Astrocyte (in vitro differentiated cells and primary cell): ENCODE data around the gene RHBG. TPM values are rescaled to one million over a fixed set of nuclear protein-coding genes. Genes with fewer than 3 reads are reported as not detected.
"Not testable (repeated sequence)": the region's sequence is repeated elsewhere in the genome, so short reads cannot be mapped to it uniquely, and the experiment has no call there.

Experiments used
- DNase-seq: peaks from one replicate; pipeline ENCODE4 v3.0.0-alpha.2; 2010; ENCODE audit warnings: low read depth
- FAIRE-seq: peaks from 2 replicates; lab custom pipeline; 2011; peaks lifted over from hg19 to GRCh38; lab: Jason Lieb, UNC
- H2AFZ ChIP-seq: 2 replicates; pipeline ENCODE4 v1.6.0; 2012; ENCODE audit warnings: low read depth, low read length, inconsistent platforms
- H3K27ac ChIP-seq: 2 replicates; pipeline ENCODE4 v1.5.1; 2011; ENCODE audit warnings: low read depth, low read length, inconsistent platforms
- H3K27me3 ChIP-seq: 2 replicates; pipeline ENCODE4 v1.6.0; 2011; ENCODE audit warnings: low read length, inconsistent platforms; ENCODE audit not compliant: insufficient read depth
- H3K36me3 ChIP-seq: 2 replicates; pipeline ENCODE4 v1.5.1; 2011; ENCODE audit warnings: low read length, inconsistent platforms; ENCODE audit not compliant: insufficient read depth
- H3K4me1 ChIP-seq: 2 replicates; pipeline ENCODE4 v1.5.1; 2011; ENCODE audit warnings: low read length, inconsistent platforms; ENCODE audit not compliant: insufficient read depth
- H3K4me2 ChIP-seq: 2 replicates; pipeline ENCODE4 v1.6.0; 2012; ENCODE audit warnings: low read length, inconsistent platforms
- H3K4me3 ChIP-seq: 2 replicates; pipeline ENCODE4 v1.5.1; 2011; ENCODE audit warnings: low read depth, mild to moderate bottlenecking, low read length, inconsistent platforms; ENCODE audit not compliant: insufficient read depth
- H3K79me2 ChIP-seq: 2 replicates; pipeline ENCODE4 v1.6.0; 2012; ENCODE audit warnings: mild to moderate bottlenecking, low read length, inconsistent platforms; ENCODE audit not compliant: insufficient read depth
- H3K9ac ChIP-seq: 2 replicates; pipeline ENCODE4 v1.6.0; 2012; ENCODE audit warnings: mild to moderate bottlenecking, low read length, inconsistent platforms
- H3K9me3 ChIP-seq: 2 replicates; pipeline ENCODE4 v1.5.1; 2012; ENCODE audit warnings: low read depth, mild to moderate bottlenecking, low read length, inconsistent platforms; ENCODE audit not compliant: insufficient read depth
- H4K20me1 ChIP-seq: 2 replicates; pipeline ENCODE4 v1.6.0; 2012; ENCODE audit warnings: low read length, inconsistent platforms; ENCODE audit not compliant: insufficient read depth
- H3K27ac Mint-ChIP-seq: one replicate; pipeline ENCODE4 v1.8.0; 2021; ENCODE audit warnings: mild to moderate bottlenecking, mixed read lengths; ENCODE audit not compliant: unreplicated experiment
- H3K27me3 Mint-ChIP-seq: one replicate; pipeline ENCODE4 v1.8.0; 2021; ENCODE audit warnings: low read depth, mixed read lengths; ENCODE audit not compliant: unreplicated experiment
- H3K36me3 Mint-ChIP-seq: one replicate; pipeline ENCODE4 v1.8.0; 2021; ENCODE audit warnings: low read depth, mixed read lengths; ENCODE audit not compliant: unreplicated experiment
- H3K4me1 Mint-ChIP-seq: one replicate; pipeline ENCODE4 v1.8.0; 2021; ENCODE audit warnings: low read depth, mixed read lengths; ENCODE audit not compliant: unreplicated experiment
- H3K4me3 Mint-ChIP-seq: one replicate; pipeline ENCODE4 v1.8.0; 2021; ENCODE audit warnings: mild to moderate bottlenecking, moderate library complexity, mixed read lengths; ENCODE audit not compliant: unreplicated experiment
- H3K9me3 Mint-ChIP-seq: one replicate; pipeline ENCODE4 v1.8.0; 2021; ENCODE audit warnings: mild to moderate bottlenecking, mixed read lengths; ENCODE audit not compliant: unreplicated experiment
- EZH2 ChIP-seq: IDR thresholded peaks from 2 replicates; pipeline ENCODE4 v1.6.1; 2012; ENCODE audit warnings: mild to moderate bottlenecking, low read length, inconsistent platforms; ENCODE audit not compliant: insufficient read depth
- total RNA-seq: library from RNA; stranded (reverse); gene quantifications from 2 replicates; pipeline ENCODE4 v1.2.1, GENCODE V29; 2021
- TF ChIP-seq, protein P1 (sequence below): IDR thresholded peaks from 2 replicates; pipeline ENCODE4 v1.5.1; 2011; ENCODE audit warnings: low read depth, mild to moderate bottlenecking, inconsistent platforms, low read length, moderate library complexity; ENCODE audit not compliant: insufficient read depth

Gene RHBG
- total RNA-seq, 1 donor from 2014 or later = not detected

GRCh38 chr1:156347331-156347730 lies 21.7 kb upstream of the RHBG start:
- no peaks in the 10 kb centered on the region for H3K36me3 Mint-ChIP-seq
- H3K79me2 ChIP-seq = no peaks in the 10 kb centered on the region
- H3K4me1 Mint-ChIP-seq = peaks cover 3% of the 10 kb centered on the region
- FAIRE-seq (no peak), DNase-seq (peak; percentile 48)
- no peak overlapping the region for H3K27ac Mint-ChIP-seq
- no peaks in the 10 kb centered on the region for H3K9me3 ChIP-seq
- TF ChIP-seq, protein P1, sequence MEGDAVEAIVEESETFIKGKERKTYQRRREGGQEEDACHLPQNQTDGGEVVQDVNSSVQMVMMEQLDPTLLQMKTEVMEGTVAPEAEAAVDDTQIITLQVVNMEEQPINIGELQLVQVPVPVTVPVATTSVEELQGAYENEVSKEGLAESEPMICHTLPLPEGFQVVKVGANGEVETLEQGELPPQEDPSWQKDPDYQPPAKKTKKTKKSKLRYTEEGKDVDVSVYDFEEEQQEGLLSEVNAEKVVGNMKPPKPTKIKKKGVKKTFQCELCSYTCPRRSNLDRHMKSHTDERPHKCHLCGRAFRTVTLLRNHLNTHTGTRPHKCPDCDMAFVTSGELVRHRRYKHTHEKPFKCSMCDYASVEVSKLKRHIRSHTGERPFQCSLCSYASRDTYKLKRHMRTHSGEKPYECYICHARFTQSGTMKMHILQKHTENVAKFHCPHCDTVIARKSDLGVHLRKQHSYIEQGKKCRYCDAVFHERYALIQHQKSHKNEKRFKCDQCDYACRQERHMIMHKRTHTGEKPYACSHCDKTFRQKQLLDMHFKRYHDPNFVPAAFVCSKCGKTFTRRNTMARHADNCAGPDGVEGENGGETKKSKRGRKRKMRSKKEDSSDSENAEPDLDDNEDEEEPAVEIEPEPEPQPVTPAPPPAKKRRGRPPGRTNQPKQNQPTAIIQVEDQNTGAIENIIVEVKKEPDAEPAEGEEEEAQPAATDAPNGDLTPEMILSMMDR = no peak
- no peak for TF ChIP-seq EZH2
- no peak overlapping the region for H3K9ac ChIP-seq
- no peak overlapping the region for H3K27ac ChIP-seq
- H3K27me3 ChIP-seq = peaks cover 11% of the 10 kb centered on the region
- no peaks in the 10 kb centered on the region for H3K9me3 Mint-ChIP-seq
- H3K4me3 Mint-ChIP-seq = no peak overlapping the region
- peak overlapping the region; percentile 2 for H3K4me2 ChIP-seq
- no peak overlapping the region for H2AFZ ChIP-seq
- H3K4me1 ChIP-seq = peaks cover 8% of the 10 kb centered on the region
- peaks cover 6% of the 10 kb centered on the region for H3K27me3 Mint-ChIP-seq
- H4K20me1 ChIP-seq = no peaks in the 10 kb centered on the region
- no peaks in the 10 kb centered on the region for H3K36me3 ChIP-seq
- no peak overlapping the region for H3K4me3 ChIP-seq

DNA sequence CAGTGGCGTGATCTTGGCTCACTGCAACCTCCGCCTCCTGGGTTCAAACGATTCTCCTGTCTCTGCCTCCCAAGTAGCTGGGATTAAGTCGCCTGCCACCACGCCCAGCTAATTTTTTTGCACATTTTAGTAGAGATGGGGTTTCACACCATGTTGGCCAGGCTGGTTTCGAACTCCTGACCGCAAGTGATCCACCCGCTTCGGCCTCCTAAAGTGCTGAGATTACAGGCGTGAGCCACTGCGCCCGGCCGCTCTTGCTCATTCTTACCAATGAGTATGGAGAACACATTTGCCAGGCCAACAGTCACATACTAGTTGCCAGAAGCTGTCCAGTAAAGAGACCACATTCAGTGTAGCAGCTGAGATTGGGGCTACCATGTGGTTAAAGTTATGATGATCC lies 16.5 kb upstream of the RHBG start:
- not testable (repeated sequence) for H3K4me1 ChIP-seq, H3K9me3 Mint-ChIP-seq, H3K4me3 ChIP-seq, H3K36me3 Mint-ChIP-seq, H3K27ac ChIP-seq, H3K36me3 ChIP-seq, H3K4me3 Mint-ChIP-seq, H4K20me1 ChIP-seq, H3K4me2 ChIP-seq, H3K4me1 Mint-ChIP-seq, H3K9me3 ChIP-seq, H3K79me2 ChIP-seq, DNase-seq, FAIRE-seq, H2AFZ ChIP-seq, H3K9ac ChIP-seq, H3K27ac Mint-ChIP-seq
- H3K27me3 ChIP-seq = peaks cover 21% of the 10 kb centered on the region
- peaks cover 13% of the 10 kb centered on the region for H3K27me3 Mint-ChIP-seq

GRCh38 chr1:156356262-156356874 lies 12.6 kb upstream of the RHBG start:
- Histone ChIP-seq H3K79me2 (no peaks in the 10 kb centered on the region), H3K9ac (no peak overlapping the region), H3K9me3 (no peaks in the 10 kb centered on the region), H3K4me3 (no peak overlapping the region), H2AFZ (no peak overlapping the region), H3K4me1 (no peaks in the 10 kb centered on the region), H3K27ac (no peak overlapping the region), H3K4me2 (no peak overlapping the region), H3K27me3 (peaks cover 28% of the 10 kb centered on the region), H3K36me3 (no peaks in the 10 kb centered on the region), H4K20me1 (no peaks in the 10 kb centered on the region)
- no peak for FAIRE-seq
- Mint-ChIP-seq H3K36me3 (no peaks in the 10 kb centered on the region), H3K4me3 (no peak overlapping the region), H3K9me3 (no peaks in the 10 kb centered on the region), H3K27me3 (peaks cover 25% of the 10 kb centered on the region), H3K4me1 (peaks cover 4% of the 10 kb centered on the region), H3K27ac (no peak overlapping the region)
- DNase-seq = no peak
- TF ChIP-seq, protein P1 = no peak
- no peak for TF ChIP-seq EZH2
